ENCODE data around the gene PCBP3.

Gene PCBP3

DNA sequence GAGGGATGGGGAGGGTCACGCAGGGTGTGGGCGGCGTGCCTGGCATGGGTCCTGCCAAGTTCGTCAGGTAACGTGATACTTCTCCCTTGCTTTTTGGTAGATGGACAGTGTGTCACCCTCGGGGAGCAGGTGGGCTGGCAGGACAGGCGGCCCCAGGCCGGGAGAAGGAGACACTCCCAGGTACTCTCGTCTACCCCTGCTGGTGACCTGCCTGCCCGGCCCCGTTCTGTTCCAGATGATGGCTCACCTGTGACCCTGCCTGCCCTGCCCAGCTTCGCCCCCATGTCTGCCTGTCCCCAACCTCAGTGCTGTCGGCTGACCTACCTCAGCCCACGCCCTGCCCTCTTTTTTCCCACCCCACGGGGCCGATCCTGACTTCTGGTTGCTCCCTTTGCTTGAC is 144.7 kb downstream of the PCBP3 start:
- Histone ChIP-seq H3K27me3 (ENCODE audit: control insufficient read depth in 1 of 2, insufficient read depth in 1 of 2, low read length in 2 of 2) (peaks cover 0 to 7% of the 10 kb centered on the region in 2 experiments), H2AFZ (ENCODE audit: low read depth, low read length) (no peak overlapping the region), H3K36me3 (ENCODE audit: control insufficient read depth in 1 of 2, insufficient read depth in 2 of 2, low read depth in 1 of 2, low read length in 2 of 2) (peaks cover 2 to 4% of the 10 kb centered on the region in 2 experiments), H3K9ac (ENCODE audit: low read length) (no peak overlapping the region), H2BK12ac (ENCODE audit: low read length in 2 of 2) (no peak overlapping the region), H3K23ac (ENCODE audit: low read length in 2 of 2) (no peak overlapping the region), H3K18ac (ENCODE audit: low read depth in 1 of 2, low read length in 2 of 2) (no peak overlapping the region), H2AK5ac (ENCODE audit: low read length, severe bottlenecking) (no peak overlapping the region), H3K4me3 (ENCODE audit: insufficient read depth in 1 of 2, low read depth in 1 of 2, low read length in 2 of 2) (no peak overlapping the region), H4K91ac (ENCODE audit: low read length) (no peak overlapping the region), H2BK120ac (ENCODE audit: low read depth, low read length) (no peak overlapping the region), H4K8ac (ENCODE audit: low read length) (no peak overlapping the region), H3K4ac (ENCODE audit: low read depth in 1 of 2, low read length in 2 of 2) (no peak overlapping the region), H2BK15ac (ENCODE audit: low read depth, poor library complexity, severe bottlenecking) (no peak overlapping the region), H3K27ac (ENCODE audit: low read length, poor library complexity, severe bottlenecking) (no peak overlapping the region), H3K4me1 (ENCODE audit: control insufficient read depth, insufficient read depth, low read depth, low read length) (peaks cover 18% of the 10 kb centered on the region), H3K14ac (ENCODE audit: low read length in 2 of 2) (no peak overlapping the region), H3K4me2 (ENCODE audit: low read length, poor library complexity, severe bottlenecking) (no peak overlapping the region), H2BK5ac (ENCODE audit: low read depth, low read length, poor library complexity, severe bottlenecking) (no peak overlapping the region), H3K79me1 (replicated peaks; ENCODE audit: low read length, poor library complexity, severe bottlenecking) (no peaks in the 10 kb centered on the region), H3K9me3 (ENCODE audit: control insufficient read depth, low read length) (no peaks in the 10 kb centered on the region)
- no peak for DNase-seq
- WGBS = 87% methylated on average over 16 of the region's 16 CpGs

GRCh38 chr21:45788637-45789506 is 145.3 kb downstream of the PCBP3 start:
- Histone ChIP-seq H2AK5ac (ENCODE audit: low read length, severe bottlenecking) (no peak overlapping the region), H3K4me1 (ENCODE audit: control insufficient read depth, insufficient read depth, low read depth, low read length) (peaks cover 20% of the 10 kb centered on the region), H3K18ac (ENCODE audit: low read depth in 1 of 2, low read length in 2 of 2) (no peak overlapping the region), H3K4me2 (ENCODE audit: low read length, poor library complexity, severe bottlenecking) (no peak overlapping the region), H2BK120ac (ENCODE audit: low read depth, low read length) (no peak overlapping the region), H3K9ac (ENCODE audit: low read length) (no peak overlapping the region), H2BK5ac (ENCODE audit: low read depth, low read length, poor library complexity, severe bottlenecking) (no peak overlapping the region), H3K4me3 (ENCODE audit: insufficient read depth in 1 of 2, low read depth in 1 of 2, low read length in 2 of 2) (no peak overlapping the region), H3K23ac (ENCODE audit: low read length in 2 of 2) (no peak overlapping the region), H3K27ac (ENCODE audit: low read length, poor library complexity, severe bottlenecking) (no peak overlapping the region), H3K27me3 (ENCODE audit: control insufficient read depth in 1 of 2, insufficient read depth in 1 of 2, low read length in 2 of 2) (peaks cover 0 to 8% of the 10 kb centered on the region in 2 experiments), H3K14ac (ENCODE audit: low read length in 2 of 2) (no peak overlapping the region), H2BK12ac (ENCODE audit: low read length in 2 of 2) (no peak overlapping the region), H3K36me3 (ENCODE audit: control insufficient read depth in 1 of 2, insufficient read depth in 2 of 2, low read depth in 1 of 2, low read length in 2 of 2) (peaks cover 2 to 4% of the 10 kb centered on the region in 2 experiments), H3K79me1 (replicated peaks; ENCODE audit: low read length, poor library complexity, severe bottlenecking) (no peaks in the 10 kb centered on the region), H3K4ac (ENCODE audit: low read depth in 1 of 2, low read length in 2 of 2) (no peak overlapping the region), H2AFZ (ENCODE audit: low read depth, low read length) (no peak overlapping the region), H2BK15ac (ENCODE audit: low read depth, poor library complexity, severe bottlenecking) (no peak overlapping the region), H4K91ac (ENCODE audit: low read length) (no peak overlapping the region), H4K8ac (ENCODE audit: low read length) (no peak overlapping the region), H3K9me3 (ENCODE audit: control insufficient read depth, low read length) (no peaks in the 10 kb centered on the region)
- DNase-seq = peak; percentile 5
- WGBS = 93% methylated on average over 10 of the region's 14 CpGs

DNA sequence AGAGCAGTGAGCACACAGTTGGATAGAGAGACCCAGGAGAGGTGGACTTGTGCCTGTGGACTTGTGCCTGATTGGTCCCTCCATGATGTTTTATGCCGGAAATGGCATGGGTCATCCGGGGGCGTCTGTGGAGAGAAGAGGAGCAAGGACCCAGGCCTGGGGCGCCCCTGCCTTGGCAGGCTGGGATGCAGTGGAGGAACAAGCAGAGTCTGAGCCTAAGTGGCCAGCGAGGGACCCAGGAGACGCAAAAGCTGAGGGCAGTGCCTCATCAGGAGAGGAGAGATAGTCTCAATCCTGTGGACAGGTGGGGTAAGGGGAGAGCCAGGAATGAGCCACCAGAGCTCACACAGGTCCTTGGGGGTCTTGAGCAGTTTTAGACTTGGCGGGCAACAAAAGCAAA is 146.9 kb downstream of the PCBP3 start:
- H3K27me3 ChIP-seq (ENCODE audit: control insufficient read depth in 1 of 2, insufficient read depth in 1 of 2, low read length in 2 of 2) = peaks cover 0 to 8% of the 10 kb centered on the region in 2 experiments
- H3K4me3 ChIP-seq (ENCODE audit: insufficient read depth in 1 of 2, low read depth in 1 of 2, low read length in 2 of 2) = no peak overlapping the region
- H3K36me3 ChIP-seq (ENCODE audit: control insufficient read depth in 1 of 2, insufficient read depth in 2 of 2, low read depth in 1 of 2, low read length in 2 of 2) = peaks cover 2 to 4% of the 10 kb centered on the region in 2 experiments
- H2BK12ac ChIP-seq (ENCODE audit: low read length in 2 of 2) = no peak overlapping the region
- no peaks in the 10 kb centered on the region for H3K79me1 ChIP-seq (replicated peaks; ENCODE audit: low read length, poor library complexity, severe bottlenecking)
- H3K27ac ChIP-seq (ENCODE audit: low read length, poor library complexity, severe bottlenecking) = no peak overlapping the region
- H4K91ac ChIP-seq (ENCODE audit: low read length) = no peak overlapping the region
- H2BK120ac ChIP-seq (ENCODE audit: low read depth, low read length) = no peak overlapping the region
- H4K8ac ChIP-seq (ENCODE audit: low read length) = no peak overlapping the region
- H2BK5ac ChIP-seq (ENCODE audit: low read depth, low read length, poor library complexity, severe bottlenecking) = no peak overlapping the region
- H2BK15ac ChIP-seq (ENCODE audit: low read depth, poor library complexity, severe bottlenecking) = no peak overlapping the region
- H3K4ac ChIP-seq (ENCODE audit: low read depth in 1 of 2, low read length in 2 of 2) = no peak overlapping the region
- no peak overlapping the region for H3K4me2 ChIP-seq (ENCODE audit: low read length, poor library complexity, severe bottlenecking)
- no peak overlapping the region for H3K14ac ChIP-seq (ENCODE audit: low read length in 2 of 2)
- H3K23ac ChIP-seq (ENCODE audit: low read length in 2 of 2) = no peak overlapping the region
- H2AFZ ChIP-seq (ENCODE audit: low read depth, low read length) = no peak overlapping the region
- H3K9ac ChIP-seq (ENCODE audit: low read length) = no peak overlapping the region
- no peaks in the 10 kb centered on the region for H3K9me3 ChIP-seq (ENCODE audit: control insufficient read depth, low read length)
- peaks cover 22% of the 10 kb centered on the region for H3K4me1 ChIP-seq (ENCODE audit: control insufficient read depth, insufficient read depth, low read depth, low read length)
- no peak overlapping the region for H3K18ac ChIP-seq (ENCODE audit: low read depth in 1 of 2, low read length in 2 of 2)
- no peak overlapping the region for H2AK5ac ChIP-seq (ENCODE audit: low read length, severe bottlenecking)
- no peak for DNase-seq
- WGBS = 93% methylated on average over 7 of the region's 7 CpGs

DNA sequence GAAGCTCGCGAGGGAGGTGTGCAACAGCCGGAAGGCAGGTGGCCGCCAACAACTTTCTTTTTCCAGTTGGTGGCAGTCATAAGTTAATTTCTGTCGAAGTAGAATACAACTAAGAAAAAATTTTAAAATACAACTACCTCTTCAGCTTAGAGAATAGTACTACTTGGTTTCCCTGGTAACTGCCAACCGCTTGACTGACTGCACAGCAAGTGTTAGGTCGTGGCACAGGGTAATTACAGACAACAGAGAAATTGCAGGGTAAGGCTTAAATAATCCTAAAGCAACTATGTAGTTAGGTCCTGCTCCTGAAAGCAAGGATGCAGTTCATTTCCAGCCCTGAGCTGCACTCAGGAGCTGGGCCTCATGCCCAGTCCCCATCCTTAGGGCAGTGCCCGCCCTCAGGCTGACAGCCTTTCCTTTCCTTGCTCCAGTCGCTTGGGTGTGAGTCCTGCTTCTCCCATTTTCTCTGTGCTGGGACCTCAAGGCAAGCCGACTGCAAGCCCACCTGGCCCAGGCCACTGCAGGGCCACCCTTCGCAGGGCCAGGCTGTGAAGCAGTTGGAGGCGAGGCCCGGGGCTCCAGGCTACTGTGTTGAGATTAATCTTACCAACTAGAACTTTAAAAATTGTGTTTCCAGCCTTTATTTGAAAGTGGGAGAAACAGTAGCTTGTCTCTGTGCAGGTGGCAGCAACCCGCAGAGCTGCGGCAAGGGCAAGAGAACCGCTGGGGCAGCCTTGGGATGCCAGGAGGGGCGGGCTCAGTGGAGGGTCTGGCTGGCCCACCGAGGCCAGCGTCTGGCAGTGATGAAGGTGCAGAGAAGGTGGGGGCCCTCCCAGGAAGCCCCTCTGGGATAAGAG is 148.3 kb downstream of the PCBP3 start:
- no peaks in the 10 kb centered on the region for H3K79me1 ChIP-seq (replicated peaks; ENCODE audit: low read length, poor library complexity, severe bottlenecking)
- H3K27ac ChIP-seq (ENCODE audit: low read length, poor library complexity, severe bottlenecking) = no peak overlapping the region
- H3K9me3 ChIP-seq (ENCODE audit: control insufficient read depth, low read length) = no peaks in the 10 kb centered on the region
- H2BK120ac ChIP-seq (ENCODE audit: low read depth, low read length) = no peak overlapping the region
- H2BK5ac ChIP-seq (ENCODE audit: low read depth, low read length, poor library complexity, severe bottlenecking) = no peak overlapping the region
- 90% methylated on average over 15 of the region's 19 CpGs for WGBS
- H3K18ac ChIP-seq (ENCODE audit: low read depth in 1 of 2, low read length in 2 of 2) = no peak overlapping the region
- H2AK5ac ChIP-seq (ENCODE audit: low read length, severe bottlenecking) = no peak overlapping the region
- no peak overlapping the region for H3K4me3 ChIP-seq (ENCODE audit: insufficient read depth in 1 of 2, low read depth in 1 of 2, low read length in 2 of 2)
- no peak overlapping the region for H3K9ac ChIP-seq (ENCODE audit: low read length)
- peaks cover 22% of the 10 kb centered on the region for H3K4me1 ChIP-seq (ENCODE audit: control insufficient read depth, insufficient read depth, low read depth, low read length)
- no peak overlapping the region for H3K4me2 ChIP-seq (ENCODE audit: low read length, poor library complexity, severe bottlenecking)
- H3K27me3 ChIP-seq (ENCODE audit: control insufficient read depth in 1 of 2, insufficient read depth in 1 of 2, low read length in 2 of 2) = peaks cover 0 to 8% of the 10 kb centered on the region in 2 experiments
- no peak overlapping the region for H3K23ac ChIP-seq (ENCODE audit: low read length in 2 of 2)
- no peak overlapping the region for H3K4ac ChIP-seq (ENCODE audit: low read depth in 1 of 2, low read length in 2 of 2)
- no peak overlapping the region for H2BK15ac ChIP-seq (ENCODE audit: low read depth, poor library complexity, severe bottlenecking)
- peaks cover 2 to 4% of the 10 kb centered on the region in 2 experiments for H3K36me3 ChIP-seq (ENCODE audit: control insufficient read depth in 1 of 2, insufficient read depth in 2 of 2, low read depth in 1 of 2, low read length in 2 of 2)
- H2AFZ ChIP-seq (ENCODE audit: low read depth, low read length) = no peak overlapping the region
- no peak overlapping the region for H2BK12ac ChIP-seq (ENCODE audit: low read length in 2 of 2)
- peak overlapping the region in 1 of 2 experiments; percentile 53 for H3K14ac ChIP-seq (ENCODE audit: low read length in 2 of 2)
- no peak for DNase-seq
- H4K91ac ChIP-seq (ENCODE audit: low read length) = no peak overlapping the region
- no peak overlapping the region for H4K8ac ChIP-seq (ENCODE audit: low read length)
